ENCODE measurements around the gene KPNA1. TPM values are rescaled to one million over a fixed set of nuclear protein-coding genes. Genes with fewer than 3 reads are reported as not detected.

Gene KPNA1
- polyA plus RNA-seq, 1 experiment, result 27.8 TPM

DNA sequence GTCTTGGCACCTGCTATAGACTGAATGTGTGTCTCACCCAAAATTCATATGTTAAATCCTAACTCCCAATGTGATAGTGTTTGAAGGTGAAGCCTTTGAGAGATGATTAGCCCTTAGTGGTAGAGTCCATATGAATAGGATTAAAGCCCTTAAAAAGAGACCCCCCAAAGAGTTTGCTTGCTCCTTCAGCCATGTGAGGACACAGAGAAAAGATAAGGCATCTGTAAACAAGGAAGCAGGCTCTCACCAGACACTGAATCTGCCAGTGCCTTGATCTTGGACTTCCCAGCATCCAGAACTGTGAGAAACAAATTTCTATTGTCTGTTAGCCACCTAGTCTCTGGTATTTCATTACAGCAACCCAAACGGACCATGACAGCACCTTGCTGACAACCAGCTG, 16.6 kb downstream of the KPNA1 start:
- no peak for DNase-seq (ENCODE audit: low read depth)
- CTCF ChIA-PET, result interaction anchor here (0.6 kb wide), 1 partner anchor 18 kb away, joined by 3 read pairs; no protein-coding TSS in a partner anchor
- Histone ChIP-seq H3K4me3 (ENCODE audit: low read depth, low read length) (no peak overlapping the region), H3K27me3 (ENCODE audit: control insufficient read depth, insufficient read depth, low read length) (no peaks in the 10 kb centered on the region), H3K36me3 (ENCODE audit: control insufficient read depth, insufficient read depth, low read length) (no peaks in the 10 kb centered on the region; the same call in 1 of the 2 replicates)
- TF ChIP-seq CTCF (IDR thresholded peaks at IDR 0.05; ENCODE audit: insufficient read depth, low read depth, low read length), result no peak
- POLR2A ChIA-PET, result no interaction called here

GRCh38 chr3:122497425-122497824, 17.3 kb downstream of the KPNA1 start:
- H3K4me3 ChIP-seq (ENCODE audit: low read depth, low read length), result no peak overlapping the region
- DNase-seq (ENCODE audit: low read depth), result peak; percentile 88
- no peaks in the 10 kb centered on the region; the same call in 1 of the 2 replicates for H3K36me3 ChIP-seq (ENCODE audit: control insufficient read depth, insufficient read depth, low read length)
- no peaks in the 10 kb centered on the region for H3K27me3 ChIP-seq (ENCODE audit: control insufficient read depth, insufficient read depth, low read length)
- CTCF ChIA-PET, result interaction anchor here (0.8 kb wide), 1 partner anchor 12 kb away, joined by 4 read pairs; no protein-coding TSS in a partner anchor
- no peak for TF ChIP-seq CTCF (IDR thresholded peaks at IDR 0.05; ENCODE audit: insufficient read depth, low read depth, low read length)
- POLR2A ChIA-PET, result no interaction called here

DNA sequence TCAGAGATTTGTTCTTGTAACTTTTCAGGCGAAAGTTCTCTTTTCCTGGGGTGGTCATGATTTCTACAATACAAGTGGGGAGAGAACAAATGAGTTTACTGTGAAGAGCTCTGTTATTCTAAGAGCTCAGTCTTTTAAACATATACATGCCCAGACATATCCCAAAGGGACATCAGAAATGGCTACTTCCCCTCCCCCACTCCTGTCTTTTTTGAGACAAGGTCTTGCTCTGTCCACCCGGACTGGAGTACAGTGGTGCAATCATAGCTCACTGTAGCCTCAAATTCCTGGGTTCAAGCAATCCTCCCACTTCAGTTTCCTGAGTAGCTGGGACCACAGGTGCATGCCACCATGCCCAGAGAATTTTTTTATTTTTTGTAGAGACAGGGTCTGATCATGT, 18.2 kb downstream of the KPNA1 start:
- CTCF ChIA-PET, result interaction anchor here (0.6 to 0.8 kb wide), 2 partner anchors 11 to 34 kb away, joined by 3 to 4 read pairs; no protein-coding TSS in a partner anchor

GRCh38 chr3:122493296-122493695, 21.4 kb downstream of the KPNA1 start:
- POLR2A ChIA-PET, result interaction anchor here (0.8 kb wide), 1 partner anchor 10 kb away, joined by 3 read pairs; no protein-coding TSS in a partner anchor
- no peak for TF ChIP-seq CTCF (IDR thresholded peaks at IDR 0.05; ENCODE audit: insufficient read depth, low read depth, low read length)
- Histone ChIP-seq H3K36me3 (ENCODE audit: control insufficient read depth, insufficient read depth, low read length) (no peaks in the 10 kb centered on the region; the same call in 1 of the 2 replicates), H3K27me3 (ENCODE audit: control insufficient read depth, insufficient read depth, low read length) (no peaks in the 10 kb centered on the region), H3K4me3 (ENCODE audit: low read depth, low read length) (no peak overlapping the region)
- CTCF ChIA-PET, result interaction anchor here (0.6 to 1.6 kb wide), 2 partner anchors 9 to 186 kb away, joined by 3 to 6 read pairs; no protein-coding TSS in a partner anchor
- peak; percentile 4 for DNase-seq (ENCODE audit: low read depth)

More for the DNA sequence above, 18.2 kb downstream of the KPNA1 start:
- no peak for TF ChIP-seq CTCF (IDR thresholded peaks at IDR 0.05; ENCODE audit: insufficient read depth, low read depth, low read length)
- H3K27me3 ChIP-seq (ENCODE audit: control insufficient read depth, insufficient read depth, low read length), result no peaks in the 10 kb centered on the region
- POLR2A ChIA-PET, result no interaction called here
- no peaks in the 10 kb centered on the region; the same call in 1 of the 2 replicates for H3K36me3 ChIP-seq (ENCODE audit: control insufficient read depth, insufficient read depth, low read length)
- no peak for DNase-seq (ENCODE audit: low read depth)
- H3K4me3 ChIP-seq (ENCODE audit: low read depth, low read length), result no peak overlapping the region

DNA sequence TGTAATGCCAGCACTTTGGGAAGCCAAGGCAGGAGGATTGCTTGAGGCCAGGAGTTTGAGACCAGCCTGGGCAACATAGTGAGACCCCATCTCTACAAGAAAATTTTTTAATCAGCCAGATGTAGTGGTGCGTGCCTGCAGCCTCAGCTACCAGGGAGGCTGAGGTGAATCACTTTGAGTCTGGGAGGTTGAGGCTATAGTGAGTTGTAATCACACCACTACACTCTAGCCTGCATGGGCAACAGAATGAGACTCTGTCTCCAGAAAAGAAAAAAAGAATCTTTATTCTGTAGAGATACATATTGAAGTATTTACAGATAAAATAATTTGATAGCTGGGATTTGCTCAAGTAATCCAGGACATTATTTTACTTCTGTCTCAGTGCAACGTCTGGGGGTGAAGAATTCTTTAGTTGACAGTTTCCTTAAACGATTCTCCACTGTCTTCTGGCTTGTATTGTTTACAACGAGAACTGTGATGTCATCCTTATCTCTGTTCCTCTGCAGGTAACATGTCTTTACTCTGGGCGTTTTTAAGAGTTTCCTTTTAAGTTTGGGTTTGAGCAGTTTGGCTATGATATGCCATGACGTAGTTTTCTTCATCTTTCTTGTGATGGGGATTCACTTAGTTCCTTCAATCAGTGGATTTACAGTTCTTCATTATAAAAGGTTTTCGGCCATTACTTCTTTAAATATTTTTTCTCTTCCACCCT, 26.3 kb downstream of the KPNA1 start:
- CTCF ChIA-PET, result interaction anchor here (1.6 kb wide), 1 partner anchor 10 kb away, joined by 4 read pairs; no protein-coding TSS in a partner anchor
- Histone ChIP-seq H3K36me3 (ENCODE audit: control insufficient read depth, insufficient read depth, low read length) (no peaks in the 10 kb centered on the region; the same call in 1 of the 2 replicates), H3K4me3 (ENCODE audit: low read depth, low read length) (no peak overlapping the region), H3K27me3 (ENCODE audit: control insufficient read depth, insufficient read depth, low read length) (no peaks in the 10 kb centered on the region)
- DNase-seq (ENCODE audit: low read depth), result no peak
- POLR2A ChIA-PET, result no interaction called here
- TF ChIP-seq CTCF (IDR thresholded peaks at IDR 0.05; ENCODE audit: insufficient read depth, low read depth, low read length), result no peak
